GM21825 (cell line): ENCODE results near the gene AGBL4.

Source experiments
- ATAC-seq: cut with Tn5 transposase; IDR thresholded peaks from one replicate; pipeline ENCODE4 v1.9.1; 2021; ENCODE audit warnings: mild to moderate bottlenecking, moderate library complexity; ENCODE audit not compliant: unreplicated experiment

AGBL4 gene

GRCh38 chr1:48916130-48917069 is 1107.4 kb downstream of the AGBL4 start:
- ATAC-seq, result no peak

GRCh38 chr1:48908606-48909005 is 1115.1 kb downstream of the AGBL4 start:
- ATAC-seq, result no peak

GRCh38 chr1:48906729-48907128 is 1117.0 kb downstream of the AGBL4 start:
- ATAC-seq, result no peak

- ATAC-seq, result no peak
These were observed 1117.6 kb downstream of the AGBL4 start for GRCh38 chr1:48906164-48906563.

- no peak for ATAC-seq
These were observed 1120.5 kb downstream of the AGBL4 start for GRCh38 chr1:48903291-48903690.

GRCh38 chr1:48898894-48899293 is 1124.9 kb downstream of the AGBL4 start:
- ATAC-seq, result no peak

- no peak for ATAC-seq
These were observed 1134.1 kb downstream of the AGBL4 start for GRCh38 chr1:48889615-48890014.

- no peak for ATAC-seq
These were observed 1134.7 kb downstream of the AGBL4 start for GRCh38 chr1:48889082-48889481.

GRCh38 chr1:48887796-48888195 is 1136.0 kb downstream of the AGBL4 start:
- ATAC-seq, result no peak

- ATAC-seq, result no peak
These were observed 1141.7 kb downstream of the AGBL4 start for GRCh38 chr1:48882020-48882419.

GRCh38 chr1:48878191-48878940 is 1145.4 kb downstream of the AGBL4 start:
- no peak for ATAC-seq

- no peak for ATAC-seq
These were observed 1147.4 kb downstream of the AGBL4 start for GRCh38 chr1:48876330-48876785.

- no peak for ATAC-seq
These were observed 1148.0 kb downstream of the AGBL4 start for GRCh38 chr1:48875552-48876329.

GRCh38 chr1:48873944-48874343 is 1149.8 kb downstream of the AGBL4 start:
- no peak for ATAC-seq

GRCh38 chr1:48870596-48870995 is 1153.2 kb downstream of the AGBL4 start:
- ATAC-seq, result no peak

GRCh38 chr1:48869116-48869893 is 1154.4 kb downstream of the AGBL4 start:
- no peak for ATAC-seq

- ATAC-seq, result no peak
These were observed 1158.8 kb downstream of the AGBL4 start for GRCh38 chr1:48864913-48865312.

GRCh38 chr1:48859456-48859855 is 1164.3 kb downstream of the AGBL4 start:
- ATAC-seq, result no peak

GRCh38 chr1:48858200-48858920 is 1165.4 kb downstream of the AGBL4 start:
- ATAC-seq, result no peak

- no peak for ATAC-seq
These were observed 1170.7 kb downstream of the AGBL4 start for GRCh38 chr1:48853006-48853405.
